GM12878 (cell line): ENCODE results near the gene LGMN.

Experiments
- ATF7 ChIP-seq: fragments of 450-650 bp; IDR thresholded peaks from 2 replicates; pipeline ENCODE4 v1.6.1; 2016; ENCODE audit warnings: low read depth, mild to moderate bottlenecking
- CTCF ChIP-seq, 3 experiments: IDR thresholded peaks in 2 of 3; conservative IDR thresholded peaks in 1 of 3; 2 replicates each; pipeline ENCODE4 v1.5.1; 2011; ENCODE audit warnings: low read depth in 3 of 3, low read length in 3 of 3, mild to moderate bottlenecking in 3 of 3, control low read depth in 2 of 3, moderate library complexity in 2 of 3, inconsistent platforms in 1 of 3, mixed read lengths in 1 of 3; ENCODE audit not compliant: control insufficient read depth in 2 of 3, insufficient read depth in 1 of 3; ENCODE audit errors: extremely low read depth in 1 of 3
- EP300 ChIP-seq, 2 experiments: fragments of 150-350 bp in 1 of 2; IDR thresholded peaks; 2 replicates each; pipeline ENCODE4 v1.6.1; 2011 to 2012; ENCODE audit warnings: low read depth in 2 of 2, low read length in 2 of 2, borderline replicate concordance in 1 of 2, improper control_type of control experiment in 1 of 2, inconsistent platforms in 1 of 2; ENCODE audit not compliant: control insufficient read depth in 1 of 2
- FOS ChIP-seq: IDR thresholded peaks from 3 replicates; pipeline ENCODE4 v1.6.1; 2011; ENCODE audit warnings: borderline replicate concordance; ENCODE audit not compliant: insufficient read length; ENCODE audit errors: extremely low read depth
- MAX ChIP-seq: IDR thresholded peaks from 2 replicates; pipeline ENCODE4 v1.6.1; 2012; ENCODE audit warnings: low read depth, low read length, improper control_type of control experiment
- POLR2A ChIP-seq: IDR thresholded peaks from 2 replicates; pipeline ENCODE4 v1.6.1; 2011; ENCODE audit warnings: low read depth, mild to moderate bottlenecking, low read length
- POLR2AphosphoS5 ChIP-seq: IDR thresholded peaks from 2 replicates; pipeline ENCODE4 v1.6.1; 2011; ENCODE audit warnings: mild to moderate bottlenecking, low read length, inconsistent platforms
- SIN3A ChIP-seq: IDR thresholded peaks from 2 replicates; pipeline ENCODE4 v1.6.1; 2012; ENCODE audit warnings: low read depth, low read length, improper control_type of control experiment
- USF2 ChIP-seq: IDR thresholded peaks from 2 replicates; pipeline ENCODE4 v1.6.1; 2011; ENCODE audit warnings: low read depth, low read length, improper control_type of control experiment, borderline replicate concordance
- ZBTB11 ChIP-seq: fragments of 450-650 bp; formaldehyde crosslinking; IDR thresholded peaks from 2 replicates; pipeline ENCODE4 v1.5.0; 2022; ENCODE audit warnings: mild to moderate bottlenecking, missing genetic modification characterization
- TF ChIP-seq, protein P1 (sequence below): fragments of 450-650 bp; IDR thresholded peaks from 2 replicates; pipeline ENCODE4 v1.6.1; 2018; ENCODE audit warnings: borderline replicate concordance, mild to moderate bottlenecking; ENCODE audit not compliant: partially characterized antibody
- TF ChIP-seq, protein P2 (sequence below): IDR thresholded peaks from 2 replicates; pipeline ENCODE4 v1.6.1; 2011; ENCODE audit warnings: mild to moderate bottlenecking, low read depth, low read length, moderate library complexity; ENCODE audit not compliant: insufficient replicate concordance

DNA sequence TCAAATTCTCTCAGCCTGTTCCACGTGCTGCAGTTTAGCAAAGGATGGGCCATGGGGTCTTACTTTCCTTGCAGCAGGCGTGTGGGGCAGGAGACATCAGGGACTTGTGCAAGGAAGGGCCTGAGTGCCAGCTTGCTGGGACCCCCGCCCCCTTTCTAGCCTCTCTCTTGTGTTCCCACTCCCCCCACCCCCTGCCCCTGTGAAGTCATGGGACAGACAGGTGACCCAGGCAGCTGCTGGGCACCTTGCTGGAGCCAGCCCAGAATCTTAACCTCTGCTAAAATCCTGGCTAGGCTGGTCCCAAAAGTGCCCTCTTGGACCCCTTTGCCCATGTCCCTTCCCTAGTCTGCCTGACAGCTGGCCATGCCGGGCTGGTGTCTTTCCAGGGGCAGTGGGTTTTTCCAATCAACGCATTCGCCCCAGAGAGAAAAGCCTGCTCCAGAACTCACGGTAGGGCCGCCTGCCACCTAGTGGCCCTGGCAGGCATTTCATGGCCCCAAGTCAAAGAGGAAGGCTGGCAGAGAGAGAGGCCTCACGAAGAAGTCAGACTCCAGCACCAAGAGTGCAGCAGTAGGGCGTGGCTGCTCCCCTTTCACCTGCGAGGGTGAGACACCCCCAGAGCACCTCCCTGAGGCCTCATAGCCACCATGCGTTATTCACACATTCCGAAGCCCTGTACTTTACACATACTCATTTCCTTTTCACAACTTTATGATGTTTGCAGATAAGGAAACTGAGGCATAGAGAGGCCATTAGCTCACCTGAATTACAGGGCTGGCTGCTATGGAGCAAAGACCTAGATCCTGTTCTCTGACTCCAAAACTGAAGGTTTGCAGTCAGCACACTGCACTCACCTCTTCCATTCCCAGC is 67.4 kb downstream of the LGMN start:
- peak; percentile 84 to 91 (median 90) for TF ChIP-seq CTCF (IDR thresholded peaks at IDR 0.05 in 2 of 3, conservative IDR thresholded peaks at IDR 0.05 in 1 of 3; ENCODE audit: control insufficient read depth in 2 of 3, extremely low read depth in 1 of 3, insufficient read depth in 1 of 3, low read depth in 3 of 3, low read length in 3 of 3)
- no peak for TF ChIP-seq ATF7
- TF ChIP-seq SIN3A: no peak
- no peak for TF ChIP-seq ZBTB11 (CRISPR knock-in tag)
- TF ChIP-seq MAX: no peak
- no peak for TF ChIP-seq POLR2AphosphoS5
- TF ChIP-seq, protein P1, sequence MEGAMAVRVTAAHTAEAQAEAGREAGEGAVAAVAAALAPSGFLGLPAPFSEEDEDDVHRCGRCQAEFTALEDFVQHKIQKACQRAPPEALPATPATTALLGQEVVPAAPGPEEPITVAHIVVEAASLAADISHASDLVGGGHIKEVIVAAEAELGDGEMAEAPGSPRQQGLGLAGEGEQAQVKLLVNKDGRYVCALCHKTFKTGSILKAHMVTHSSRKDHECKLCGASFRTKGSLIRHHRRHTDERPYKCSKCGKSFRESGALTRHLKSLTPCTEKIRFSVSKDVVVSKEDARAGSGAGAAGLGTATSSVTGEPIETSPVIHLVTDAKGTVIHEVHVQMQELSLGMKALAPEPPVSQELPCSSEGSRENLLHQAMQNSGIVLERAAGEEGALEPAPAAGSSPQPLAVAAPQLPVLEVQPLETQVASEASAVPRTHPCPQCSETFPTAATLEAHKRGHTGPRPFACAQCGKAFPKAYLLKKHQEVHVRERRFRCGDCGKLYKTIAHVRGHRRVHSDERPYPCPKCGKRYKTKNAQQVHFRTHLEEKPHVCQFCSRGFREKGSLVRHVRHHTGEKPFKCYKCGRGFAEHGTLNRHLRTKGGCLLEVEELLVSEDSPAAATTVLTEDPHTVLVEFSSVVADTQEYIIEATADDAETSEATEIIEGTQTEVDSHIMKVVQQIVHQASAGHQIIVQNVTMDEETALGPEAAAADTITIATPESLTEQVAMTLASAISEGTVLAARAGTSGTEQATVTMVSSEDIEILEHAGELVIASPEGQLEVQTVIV: no peak
- no peak for TF ChIP-seq FOS
- TF ChIP-seq POLR2A: no peak
- TF ChIP-seq EP300 (IDR thresholded peaks at IDR 0.05; ENCODE audit: borderline replicate concordance in 1 of 2, control insufficient read depth in 1 of 2, low read depth in 2 of 2, low read length in 2 of 2): no peak
- TF ChIP-seq, protein P2, sequence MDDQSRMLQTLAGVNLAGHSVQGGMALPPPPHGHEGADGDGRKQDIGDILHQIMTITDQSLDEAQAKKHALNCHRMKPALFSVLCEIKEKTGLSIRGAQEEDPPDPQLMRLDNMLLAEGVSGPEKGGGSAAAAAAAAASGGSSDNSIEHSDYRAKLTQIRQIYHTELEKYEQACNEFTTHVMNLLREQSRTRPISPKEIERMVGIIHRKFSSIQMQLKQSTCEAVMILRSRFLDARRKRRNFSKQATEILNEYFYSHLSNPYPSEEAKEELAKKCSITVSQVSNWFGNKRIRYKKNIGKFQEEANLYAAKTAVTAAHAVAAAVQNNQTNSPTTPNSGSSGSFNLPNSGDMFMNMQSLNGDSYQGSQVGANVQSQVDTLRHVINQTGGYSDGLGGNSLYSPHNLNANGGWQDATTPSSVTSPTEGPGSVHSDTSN: no peak
- TF ChIP-seq USF2: no peak
